Measurements from ENCODE around the gene TRAFD1. TPM values are rescaled to one million over a fixed set of nuclear protein-coding genes. Genes with fewer than 3 reads are reported as not detected.

TRAFD1 gene
- total and polyA plus RNA-seq, 2 of the 8 experiments (the other 6 are each of a cell fraction or from before 2014, with no cell fraction given), result 18.1 to 33.1 TPM

DNA sequence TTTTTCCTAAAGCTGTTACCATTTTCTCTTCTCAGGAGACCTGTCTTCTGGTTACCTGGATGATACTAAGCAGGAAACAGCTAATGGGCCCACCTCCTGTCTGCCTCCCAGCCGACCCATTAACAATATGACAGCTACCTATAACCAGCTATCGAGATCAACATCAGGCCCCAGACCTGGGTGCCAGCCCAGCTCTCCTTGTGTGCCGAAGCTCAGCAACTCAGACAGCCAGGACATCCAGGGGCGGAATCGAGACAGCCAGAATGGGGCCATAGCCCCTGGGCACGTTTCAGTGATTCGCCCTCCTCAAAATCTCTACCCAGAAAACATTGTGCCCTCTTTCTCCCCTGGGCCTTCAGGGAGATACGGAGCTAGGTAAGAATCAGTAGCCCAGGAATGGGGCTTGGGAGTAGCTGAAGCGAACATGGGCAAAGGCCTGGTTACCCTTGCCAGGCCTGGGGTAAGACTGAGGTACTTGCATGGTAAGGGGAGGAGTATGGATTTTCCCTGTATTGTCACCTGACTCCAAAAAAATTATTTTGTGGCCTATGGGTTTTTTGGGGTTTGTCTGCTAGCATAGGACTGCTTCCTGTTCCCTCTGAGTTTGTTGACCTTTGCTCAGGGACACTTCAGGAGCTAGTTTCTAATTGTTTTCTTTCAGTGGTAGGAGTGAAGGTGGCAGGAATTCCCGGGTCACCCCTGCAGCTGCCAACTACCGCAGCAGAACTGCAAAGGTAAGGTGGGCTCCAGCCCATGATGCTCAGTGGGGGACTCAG lies 26.6 kb downstream of the TRAFD1 start:
- Histone ChIP-seq H2BK120ac (replicated peaks; ENCODE audit: low read depth, low read length) (no peak overlapping the region), H3K9me3 (ENCODE audit: insufficient read depth in 2 of 2, low read depth in 1 of 2, low read length in 1 of 2) (no peaks in the 10 kb centered on the region; a peak in 1 of 4 replicates), H4K5ac (ENCODE audit: insufficient read length, low read depth, low read length) (no peak overlapping the region), H3K23ac (ENCODE audit: insufficient read length) (no peak overlapping the region), H4K20me1 (replicated peaks in 1 of 2; ENCODE audit: control insufficient read depth in 1 of 2, insufficient read depth in 2 of 2, low read length in 2 of 2) (peaks cover 0 to 3% of the 10 kb centered on the region in 2 experiments), H3K9ac (replicated peaks in 1 of 4; ENCODE audit: extremely low read depth in 1 of 4, low read depth in 3 of 4, low read length in 3 of 4) (no peak overlapping the region), H3K56ac (replicated peaks; ENCODE audit: insufficient read length, low read depth, low read length) (no peak overlapping the region), H2AFZ (ENCODE audit: low read length) (no peak overlapping the region), H3K4me1 (replicated peaks in 1 of 4; ENCODE audit: control insufficient read depth in 3 of 4, insufficient read depth in 4 of 4, low read length in 3 of 4) (no peaks in the 10 kb centered on the region), H4K8ac (ENCODE audit: extremely low read depth, insufficient read depth, low read length) (no peak overlapping the region), H3K27ac (ENCODE audit: low read depth, low read length) (no peak overlapping the region), H3K18ac (ENCODE audit: extremely low read depth, low read length) (no peak overlapping the region), H3K4me3 (ENCODE audit: extremely low read depth in 1 of 4, insufficient read depth in 2 of 4, low read depth in 3 of 4, low read length in 4 of 4) (no peak overlapping the region), H3K4me2 (ENCODE audit: insufficient read depth in 1 of 2, low read depth in 2 of 2, low read length in 2 of 2) (no peak overlapping the region), H3K4ac (replicated peaks; ENCODE audit: insufficient read length, low read depth, low read length) (no peak overlapping the region), H3K23me2 (ENCODE audit: low read depth, low read length) (no peaks in the 10 kb centered on the region), H3K79me1 (ENCODE audit: low read depth, low read length) (no peaks in the 10 kb centered on the region), H3K79me2 (ENCODE audit: control insufficient read depth in 1 of 2, insufficient read depth in 2 of 2, low read length in 2 of 2) (no peaks in the 10 kb centered on the region), H4K91ac (replicated peaks; ENCODE audit: insufficient read length, low read length) (no peak overlapping the region), H2BK15ac (ENCODE audit: low read length) (no peak overlapping the region), H2BK5ac (ENCODE audit: low read depth, low read length) (no peak overlapping the region), H2BK20ac (ENCODE audit: low read length) (no peak overlapping the region), H3K14ac (ENCODE audit: insufficient read length) (no peak overlapping the region), H3K27me3 (replicated peaks in 1 of 4; ENCODE audit: control insufficient read depth in 3 of 4, extremely low read depth in 1 of 4, insufficient read depth in 3 of 4, low read length in 3 of 4) (no peaks in the 10 kb centered on the region), H3K36me3 (ENCODE audit: control insufficient read depth in 2 of 4, insufficient read depth in 4 of 4, low read length in 3 of 4) (peaks cover 12 to 58% (median 36%) of the 10 kb centered on the region in 4 experiments; a peak in 7 of 8 replicates), H2AK5ac (ENCODE audit: low read depth, low read length) (no peak overlapping the region), H2BK12ac (ENCODE audit: low read depth, low read length) (no peak overlapping the region)
- DNase-seq (ENCODE audit: low read depth in 1 of 2, low spot score in 2 of 2), result no peak
- WGBS, 2 experiments (ENCODE audit: extremely low coverage in 1 of 2, insufficient coverage in 1 of 2, insufficient read length in 1 of 2, insufficient replicate concordance in 2 of 2, low coverage in 1 of 2, low lambda C conversion rate in 2 of 2, missing lambda C conversion rate in 1 of 2), result 89% methylated on average over 11 of the region's 11 CpGs; no CpG with 5 or more reads in 1 of the 2 experiments
- no peak for FAIRE-seq
- CTCF ChIA-PET (ENCODE audit: partially characterized antibody), result interaction anchor here (0.6 to 1.3 kb wide), 4 partner anchors 235 to 1244 kb away, joined by 3 to 5 read pairs (median 4); no protein-coding TSS in a partner anchor
- POLR2A ChIA-PET (ENCODE audit: partially characterized antibody), result interaction anchor here (0.6 to 1.7 kb wide), 4 partner anchors 11 to 364 kb away, joined by 3 to 6 read pairs (median 4); no protein-coding TSS in a partner anchor
- TF ChIP-seq CHD1 (IDR thresholded peaks at IDR 0.05; ENCODE audit: low read depth, low read length) (no peak), SAP30 (IDR thresholded peaks at IDR 0.05; ENCODE audit: insufficient read depth, insufficient replicate concordance, low read length) (no peak), SRF (IDR thresholded peaks at IDR 0.05; ENCODE audit: low read depth, low read length) (no peak), PHF8 (conservative IDR thresholded peaks at IDR 0.05; ENCODE audit: low read depth, low read length) (no peak), CTBP2 (IDR thresholded peaks at IDR 0.05; ENCODE audit: borderline replicate concordance, insufficient read depth, insufficient read length, low read length) (no peak), CHD2 (IDR thresholded peaks at IDR 0.05; ENCODE audit: low read length) (no peak), TCF12 (IDR thresholded peaks at IDR 0.05; ENCODE audit: low read depth, low read length) (no peak), MAFK (IDR thresholded peaks at IDR 0.05; ENCODE audit: low read depth, low read length) (no peak), CBX5 (IDR thresholded peaks at IDR 0.05; ENCODE audit: low read depth, low read length) (no peak), NRF1 (IDR thresholded peaks at IDR 0.05; ENCODE audit: low read depth, low read length) (no peak)

Measured in H1 (cell line).